ENCODE results near the gene EXOC7.
"Not testable (repeated sequence)": the region's sequence is repeated elsewhere in the genome, so short reads cannot be mapped to it uniquely, and the experiment has no call there.

EXOC7 gene

DNA sequence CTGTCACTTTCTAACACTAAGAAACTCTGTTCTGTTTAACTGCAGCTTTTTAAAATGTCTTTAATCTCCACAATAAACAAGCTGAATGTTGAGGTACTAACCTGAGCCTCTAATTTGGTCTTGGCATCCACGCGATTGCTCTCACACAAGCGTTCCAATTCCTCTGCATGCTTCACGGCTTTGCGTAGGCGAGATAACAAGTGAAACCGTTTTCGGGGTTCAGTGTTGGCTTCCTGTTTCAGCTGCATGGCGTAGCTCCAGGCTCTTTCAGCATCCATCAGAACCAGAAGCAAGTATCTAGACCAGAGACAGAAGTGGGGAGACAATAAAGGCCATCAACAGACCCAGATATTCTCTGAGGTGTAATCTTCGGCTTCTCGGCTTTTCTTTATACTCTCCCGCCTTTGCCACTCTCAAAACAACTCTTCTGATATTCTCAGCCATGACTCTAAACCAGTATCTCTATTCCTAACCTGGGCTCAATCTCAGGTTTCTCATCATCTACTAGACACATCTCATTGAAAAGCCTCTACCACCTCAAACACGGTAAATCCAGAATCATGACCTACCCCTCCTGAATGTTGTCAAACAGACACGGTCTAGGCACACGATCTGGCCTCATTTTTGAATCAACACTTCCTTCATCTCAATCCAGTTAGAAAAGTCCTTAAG is 39.6 kb downstream of the EXOC7 start:
- no peak overlapping the region for H3K4me3 ChIP-seq (ENCODE audit: low read depth, low read length)
- no peak for DNase-seq (ENCODE audit: low read depth)
- TF ChIP-seq, protein P1, sequence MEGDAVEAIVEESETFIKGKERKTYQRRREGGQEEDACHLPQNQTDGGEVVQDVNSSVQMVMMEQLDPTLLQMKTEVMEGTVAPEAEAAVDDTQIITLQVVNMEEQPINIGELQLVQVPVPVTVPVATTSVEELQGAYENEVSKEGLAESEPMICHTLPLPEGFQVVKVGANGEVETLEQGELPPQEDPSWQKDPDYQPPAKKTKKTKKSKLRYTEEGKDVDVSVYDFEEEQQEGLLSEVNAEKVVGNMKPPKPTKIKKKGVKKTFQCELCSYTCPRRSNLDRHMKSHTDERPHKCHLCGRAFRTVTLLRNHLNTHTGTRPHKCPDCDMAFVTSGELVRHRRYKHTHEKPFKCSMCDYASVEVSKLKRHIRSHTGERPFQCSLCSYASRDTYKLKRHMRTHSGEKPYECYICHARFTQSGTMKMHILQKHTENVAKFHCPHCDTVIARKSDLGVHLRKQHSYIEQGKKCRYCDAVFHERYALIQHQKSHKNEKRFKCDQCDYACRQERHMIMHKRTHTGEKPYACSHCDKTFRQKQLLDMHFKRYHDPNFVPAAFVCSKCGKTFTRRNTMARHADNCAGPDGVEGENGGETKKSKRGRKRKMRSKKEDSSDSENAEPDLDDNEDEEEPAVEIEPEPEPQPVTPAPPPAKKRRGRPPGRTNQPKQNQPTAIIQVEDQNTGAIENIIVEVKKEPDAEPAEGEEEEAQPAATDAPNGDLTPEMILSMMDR (conservative IDR thresholded peaks at IDR 0.05; ENCODE audit: low read depth, low read length), result no peak

DNA sequence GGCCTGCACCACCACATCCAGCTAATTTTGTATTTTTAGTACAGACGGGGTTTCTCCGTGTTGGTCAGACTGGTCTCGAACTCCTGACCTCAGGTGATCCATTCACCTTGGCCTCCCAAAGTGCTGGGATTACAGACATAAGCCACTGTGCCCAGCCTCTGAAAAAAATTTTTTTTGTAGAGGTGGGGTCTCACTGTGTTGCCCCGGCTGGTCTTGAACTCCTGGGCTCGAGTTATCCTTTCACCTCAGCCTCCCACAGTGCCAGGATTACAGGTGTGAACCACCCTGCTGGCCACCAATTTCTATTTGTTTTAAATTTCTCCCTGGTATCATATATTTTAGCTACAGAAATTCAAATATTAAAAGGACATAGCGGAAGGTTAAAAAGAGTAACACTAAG is 45.3 kb downstream of the EXOC7 start:
- not testable (repeated sequence) for DNase-seq (ENCODE audit: low read depth); H3K4me3 ChIP-seq (ENCODE audit: low read depth, low read length)

GRCh38 chr17:76056882-76057281 is 46.7 kb downstream of the EXOC7 start:
- no peak overlapping the region for H3K4me3 ChIP-seq (ENCODE audit: low read depth, low read length)
- TF ChIP-seq, protein P1 (conservative IDR thresholded peaks at IDR 0.05; ENCODE audit: low read depth, low read length), result no peak
- DNase-seq (ENCODE audit: low read depth), result no peak

GRCh38 chr17:76054112-76054476 is 49.5 kb downstream of the EXOC7 start:
- DNase-seq (ENCODE audit: low read depth), result peak; percentile 50
- TF ChIP-seq, protein P1 (conservative IDR thresholded peaks at IDR 0.05; ENCODE audit: low read depth, low read length), result no peak
- H3K4me3 ChIP-seq (ENCODE audit: low read depth, low read length), result no peak overlapping the region

DNA sequence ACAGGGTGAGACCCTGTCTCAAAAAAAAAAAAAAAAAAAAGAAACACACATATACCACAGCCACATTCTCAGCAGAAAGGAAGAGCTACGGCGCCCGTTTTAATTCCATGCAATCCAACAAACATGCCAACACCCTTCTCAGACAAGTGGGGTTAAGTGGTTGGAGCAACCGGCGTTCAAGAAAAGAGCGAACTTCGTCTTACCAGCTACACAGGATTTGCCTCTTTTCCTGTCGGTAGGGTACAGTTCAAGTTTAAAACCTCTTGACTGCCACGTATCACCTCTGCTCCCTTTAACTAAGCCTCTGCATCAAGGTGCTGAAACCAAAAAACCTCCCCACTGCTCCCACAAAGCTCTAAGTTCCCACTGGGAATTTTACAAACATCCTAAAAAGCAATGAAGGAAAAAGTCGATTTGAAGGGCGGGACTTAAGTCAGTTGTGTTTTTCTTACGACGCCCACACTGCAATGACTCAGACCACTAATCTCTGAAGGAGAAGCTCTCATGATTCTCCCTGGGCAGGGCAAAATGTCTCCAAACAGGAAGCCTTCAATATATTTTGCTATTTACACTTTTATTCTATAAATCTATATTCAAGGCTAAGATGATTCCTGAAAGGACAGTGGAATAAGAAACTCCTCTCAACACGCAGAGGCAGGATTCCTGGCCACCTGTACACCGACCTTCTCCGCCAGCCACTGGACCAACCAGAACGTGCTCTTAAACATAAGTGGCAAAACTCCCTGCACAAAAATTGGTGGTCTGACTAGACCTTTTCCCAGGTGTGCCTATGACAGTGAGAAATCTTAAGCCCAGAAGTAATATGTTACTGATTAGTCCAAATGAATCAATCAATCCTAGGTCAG is 50.1 kb downstream of the EXOC7 start:
- peak; percentile 88 for DNase-seq (ENCODE audit: low read depth)
- H3K4me3 ChIP-seq (ENCODE audit: low read depth, low read length), result no peak overlapping the region
- TF ChIP-seq, protein P1 (conservative IDR thresholded peaks at IDR 0.05; ENCODE audit: low read depth, low read length), result no peak

DNA sequence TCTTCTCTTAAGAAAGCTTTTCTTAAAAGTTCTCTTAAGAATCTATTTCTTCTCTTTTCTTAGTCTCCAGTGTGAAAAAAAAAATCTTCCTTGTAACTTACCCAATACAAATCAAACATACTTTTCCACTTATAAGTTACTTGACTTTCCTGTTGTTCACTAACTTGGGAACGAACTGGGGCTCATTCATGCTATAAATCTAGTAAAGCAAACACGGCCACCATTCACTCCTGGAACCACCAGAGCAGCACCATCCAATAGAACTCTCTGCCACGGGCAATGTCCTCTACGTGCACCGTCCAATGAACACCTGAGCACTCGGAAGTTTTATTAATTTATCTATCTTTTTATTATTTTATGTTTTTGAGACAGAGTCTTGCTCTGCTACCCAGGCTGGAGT is 52.0 kb downstream of the EXOC7 start:
- TF ChIP-seq, protein P1 (conservative IDR thresholded peaks at IDR 0.05; ENCODE audit: low read depth, low read length), result no peak
- H3K4me3 ChIP-seq (ENCODE audit: low read depth, low read length), result no peak overlapping the region
- DNase-seq (ENCODE audit: low read depth), result no peak

GRCh38 chr17:76050538-76051467 is 52.8 kb downstream of the EXOC7 start:
- TF ChIP-seq, protein P1 (conservative IDR thresholded peaks at IDR 0.05; ENCODE audit: low read depth, low read length), result no peak
- no peak overlapping the region for H3K4me3 ChIP-seq (ENCODE audit: low read depth, low read length)
- DNase-seq (ENCODE audit: low read depth), result peak; percentile 24

All from choroid plexus epithelial cell (primary cell).